ENCODE results near the gene YPEL2. TPM values are rescaled to one million over a fixed set of nuclear protein-coding genes. Genes with fewer than 3 reads are reported as not detected.

The YPEL2 gene
- polyA plus RNA-seq, 1 donor (not counting 4 experiments of a cell fraction or from before 2014, with no cell fraction given), result 4.6 TPM

DNA sequence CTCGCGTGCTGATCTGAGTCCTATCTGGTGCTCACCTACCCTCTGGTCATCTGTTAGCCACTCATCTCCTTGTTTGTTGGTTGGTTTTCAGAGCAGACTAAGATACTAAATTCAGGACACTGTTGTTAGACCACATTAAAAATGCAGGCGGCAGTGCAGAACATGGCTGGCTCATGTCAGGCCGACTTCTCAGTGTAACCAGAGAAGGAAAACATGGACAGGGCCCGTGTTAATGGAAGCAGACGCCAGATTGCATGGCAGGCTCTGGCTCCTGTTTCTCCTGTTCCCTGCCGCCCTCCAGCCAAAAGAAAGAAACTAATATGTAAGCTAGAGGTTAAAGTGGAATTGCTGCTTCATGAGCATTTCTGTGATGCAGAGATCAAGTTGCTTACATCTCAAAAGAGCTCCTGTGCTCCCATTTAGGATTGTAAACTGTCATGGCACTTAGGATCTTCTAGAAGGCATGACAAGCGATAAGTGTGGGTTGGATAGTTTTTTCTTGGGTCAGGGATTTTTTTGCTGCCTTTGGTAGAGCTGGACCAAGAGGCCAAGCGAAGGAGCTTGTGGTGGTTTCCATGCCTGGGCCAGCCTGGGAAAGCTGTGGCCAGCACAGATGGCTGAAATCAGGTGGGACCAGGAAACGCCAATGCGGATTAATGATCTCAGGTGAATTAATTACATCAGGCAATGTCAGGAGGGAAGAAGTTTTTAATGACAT, 56.1 kb downstream of the YPEL2 start:
- FAIRE-seq, result no peak
- dilution Hi-C loops (cut with MboI; ENCODE audit: extremely low pct_ligation_motif_present, low sequenced_read_pairs), result no loop called here

DNA sequence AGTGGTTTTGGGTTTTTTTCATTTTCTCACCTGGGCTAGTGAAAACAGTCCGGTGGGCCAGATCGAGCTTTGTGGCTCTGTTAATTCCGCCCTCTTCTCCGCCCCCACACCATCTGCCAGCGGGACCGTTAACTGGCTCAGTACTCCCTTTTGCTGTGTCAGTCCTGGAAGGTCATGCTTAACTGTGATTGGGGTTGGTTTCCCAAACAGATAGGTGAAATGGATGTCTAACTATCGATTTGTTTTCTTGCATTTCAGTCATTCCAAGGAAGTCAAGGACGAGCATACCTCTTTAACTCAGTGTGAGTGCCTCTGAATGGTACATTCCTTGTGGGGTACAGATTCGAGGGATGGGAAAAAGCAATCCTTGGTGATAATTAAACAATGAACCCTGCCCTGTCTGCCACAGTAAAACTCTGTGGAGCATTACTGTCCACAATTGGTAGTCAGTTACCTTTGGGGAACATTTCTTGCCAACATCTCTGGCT, 56.7 kb downstream of the YPEL2 start:
- TF ChIP-seq, protein P1, sequence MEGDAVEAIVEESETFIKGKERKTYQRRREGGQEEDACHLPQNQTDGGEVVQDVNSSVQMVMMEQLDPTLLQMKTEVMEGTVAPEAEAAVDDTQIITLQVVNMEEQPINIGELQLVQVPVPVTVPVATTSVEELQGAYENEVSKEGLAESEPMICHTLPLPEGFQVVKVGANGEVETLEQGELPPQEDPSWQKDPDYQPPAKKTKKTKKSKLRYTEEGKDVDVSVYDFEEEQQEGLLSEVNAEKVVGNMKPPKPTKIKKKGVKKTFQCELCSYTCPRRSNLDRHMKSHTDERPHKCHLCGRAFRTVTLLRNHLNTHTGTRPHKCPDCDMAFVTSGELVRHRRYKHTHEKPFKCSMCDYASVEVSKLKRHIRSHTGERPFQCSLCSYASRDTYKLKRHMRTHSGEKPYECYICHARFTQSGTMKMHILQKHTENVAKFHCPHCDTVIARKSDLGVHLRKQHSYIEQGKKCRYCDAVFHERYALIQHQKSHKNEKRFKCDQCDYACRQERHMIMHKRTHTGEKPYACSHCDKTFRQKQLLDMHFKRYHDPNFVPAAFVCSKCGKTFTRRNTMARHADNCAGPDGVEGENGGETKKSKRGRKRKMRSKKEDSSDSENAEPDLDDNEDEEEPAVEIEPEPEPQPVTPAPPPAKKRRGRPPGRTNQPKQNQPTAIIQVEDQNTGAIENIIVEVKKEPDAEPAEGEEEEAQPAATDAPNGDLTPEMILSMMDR (optimal IDR thresholded peaks at IDR 0.05 in 1 of 3, IDR thresholded peaks at IDR 0.05 in 1 of 3, conservative IDR thresholded peaks at IDR 0.05 in 1 of 3; ENCODE audit: extremely low read depth in 1 of 3, insufficient read depth in 2 of 3, low read length in 3 of 3), result no peak
- TF ChIP-seq EZH2 (IDR thresholded peaks at IDR 0.05; ENCODE audit: low read length), result no peak
- Histone ChIP-seq H3K9ac (ENCODE audit: control insufficient read depth, extremely low read depth, insufficient read depth, low read length) (no peak overlapping the region), H3K36me3 (ENCODE audit: control insufficient read depth in 2 of 2, extremely low read depth in 1 of 2, insufficient read depth in 2 of 2, low read length in 2 of 2) (no peaks in the 10 kb centered on the region), H3K27me3 (ENCODE audit: control insufficient read depth, extremely low read depth, insufficient read depth, low read length) (no peaks in the 10 kb centered on the region), H3K27ac (ENCODE audit: control insufficient read depth, insufficient read depth, low read length) (no peak overlapping the region), H4K20me1 (ENCODE audit: control insufficient read depth, extremely low read depth, insufficient read depth, low read length) (no peaks in the 10 kb centered on the region), H3K79me2 (ENCODE audit: control insufficient read depth, insufficient read depth, low read length) (no peaks in the 10 kb centered on the region), H3K4me2 (ENCODE audit: control insufficient read depth, extremely low read depth, insufficient read depth, low read depth, low read length) (no peak overlapping the region), H3K4me1 (ENCODE audit: control insufficient read depth, extremely low read depth, insufficient read depth, low read length) (no peaks in the 10 kb centered on the region), H3K9me1 (ENCODE audit: control insufficient read depth, extremely low read depth, insufficient read depth, low read length) (no peaks in the 10 kb centered on the region), H3K4me3 (ENCODE audit: control insufficient read depth in 2 of 3, extremely low read depth in 1 of 3, insufficient read depth in 2 of 3, low read depth in 1 of 3, low read length in 3 of 3) (no peak overlapping the region), H3K9me3 (ENCODE audit: control insufficient read depth, low read depth, low read length) (no peaks in the 10 kb centered on the region), H2AFZ (ENCODE audit: control insufficient read depth, low read length) (no peak overlapping the region)
- DNase-seq (ENCODE audit: low read depth, low spot score) (no peak), FAIRE-seq (no peak)
- dilution Hi-C loops (cut with MboI; ENCODE audit: extremely low pct_ligation_motif_present, low sequenced_read_pairs), result no loop called here

More for the DNA sequence above, 56.1 kb downstream of the YPEL2 start:
- Histone ChIP-seq H2AFZ (ENCODE audit: control insufficient read depth, low read length) (no peak overlapping the region), H3K79me2 (ENCODE audit: control insufficient read depth, insufficient read depth, low read length) (no peaks in the 10 kb centered on the region), H3K27me3 (ENCODE audit: control insufficient read depth, extremely low read depth, insufficient read depth, low read length) (no peaks in the 10 kb centered on the region), H3K27ac (ENCODE audit: control insufficient read depth, insufficient read depth, low read length) (no peak overlapping the region), H3K36me3 (ENCODE audit: control insufficient read depth in 2 of 2, extremely low read depth in 1 of 2, insufficient read depth in 2 of 2, low read length in 2 of 2) (no peaks in the 10 kb centered on the region), H3K9me1 (ENCODE audit: control insufficient read depth, extremely low read depth, insufficient read depth, low read length) (no peaks in the 10 kb centered on the region), H3K4me2 (ENCODE audit: control insufficient read depth, extremely low read depth, insufficient read depth, low read depth, low read length) (no peak overlapping the region), H3K4me3 (ENCODE audit: control insufficient read depth in 2 of 3, extremely low read depth in 1 of 3, insufficient read depth in 2 of 3, low read depth in 1 of 3, low read length in 3 of 3) (no peak overlapping the region), H3K4me1 (ENCODE audit: control insufficient read depth, extremely low read depth, insufficient read depth, low read length) (no peaks in the 10 kb centered on the region), H3K9ac (ENCODE audit: control insufficient read depth, extremely low read depth, insufficient read depth, low read length) (no peak overlapping the region), H4K20me1 (ENCODE audit: control insufficient read depth, extremely low read depth, insufficient read depth, low read length) (no peaks in the 10 kb centered on the region), H3K9me3 (ENCODE audit: control insufficient read depth, low read depth, low read length) (no peaks in the 10 kb centered on the region)
- no peak for TF ChIP-seq EZH2 (IDR thresholded peaks at IDR 0.05; ENCODE audit: low read length)
- TF ChIP-seq, protein P1 (optimal IDR thresholded peaks at IDR 0.05 in 1 of 3, IDR thresholded peaks at IDR 0.05 in 1 of 3, conservative IDR thresholded peaks at IDR 0.05 in 1 of 3; ENCODE audit: extremely low read depth in 1 of 3, insufficient read depth in 2 of 3, low read length in 3 of 3), result no peak
- DNase-seq (ENCODE audit: low read depth, low spot score), result no peak

Data from keratinocyte (primary cell).